OCI-LY7 (cell line): Measurements from ENCODE around the gene MYOF.

Source experiments
- CTCF ChIP-seq: fragments of 200-600 bp; sonication (generic); conservative IDR thresholded peaks from 2 replicates; pipeline ENCODE4 v1.5.1; 2014; ENCODE audit warnings: mild to moderate bottlenecking, antibody characterized with exemption, low read length, moderate library complexity, mixed read lengths
- EZH2phosphoT487 ChIP-seq: fragments of 200-600 bp; sonication (generic); IDR thresholded peaks from 2 replicates; pipeline ENCODE4 v1.6.1; 2018; ENCODE audit warnings: low read depth, borderline replicate concordance, mild to moderate bottlenecking, mixed run types, antibody characterized with exemption, low read length, moderate library complexity, mixed read lengths

- no peak for TF ChIP-seq CTCF
- TF ChIP-seq EZH2phosphoT487: no peak
Measured at GRCh38 chr10:93280699-93281366, 201.3 kb downstream of the MYOF start.
